Peyer's patch (tissue), 4 donors: Measurements from ENCODE around the gene KRT85. TPM values are rescaled to one million over a fixed set of nuclear protein-coding genes. Genes with fewer than 3 reads are reported as not detected.
"Not testable (repeated sequence)": the region's sequence is repeated elsewhere in the genome, so short reads cannot be mapped to it uniquely, and the experiment has no call there.

Experiments used
- DNase-seq, 3 donors: peaks; one replicate each; pipeline ENCODE4 v3.0.0-alpha.2; 2017 to 2019
- H3K27ac ChIP-seq, 4 donors: fragments of 200-600 bp; sonication (generic); one replicate each; pipeline ENCODE4 v1.5.1; 2016 to 2019
- H3K27me3 ChIP-seq, 2 donors: fragments of 200-600 bp; sonication (generic); one replicate each; pipeline ENCODE4 v1.5.1; 2019
- H3K36me3 ChIP-seq, 3 donors: fragments of 200-600 bp; sonication (generic); one replicate each; pipeline ENCODE4 v1.5.1; 2016 to 2019
- H3K4me1 ChIP-seq, 4 donors: fragments of 200-600 bp; sonication (generic); one replicate each; pipeline ENCODE4 v1.5.1; 2016 to 2019
- H3K4me3 ChIP-seq, 4 donors: fragments of 200-600 bp; sonication (generic); 1 replicate in 3 of 4; 2 replicates in 1 of 4; pipeline ENCODE4 v1.5.1; 2016 to 2019; ENCODE audit warnings: mild to moderate bottlenecking in 1 of 4
- H3K9me3 ChIP-seq, 4 donors: fragments of 200-600 bp; sonication (generic); one replicate each; pipeline ENCODE4 v1.5.1; 2016 to 2019; ENCODE audit warnings: mild to moderate bottlenecking in 1 of 4
- POLR2A ChIP-seq, 2 donors: fragments of 450-650 bp; IDR thresholded peaks; one replicate each; pipeline ENCODE4 v1.5.1; 2017; ENCODE audit warnings: antibody characterized with exemption in 2 of 2, mild to moderate bottlenecking in 2 of 2, moderate library complexity in 2 of 2
- total RNA-seq, 4 donors: library from RNA; depleted of rRNA; stranded (reverse); fragments of >200 nt; gene quantifications; one replicate each; pipeline ENCODE4 v1.1.0, GENCODE V29; 2016
- TF ChIP-seq, protein P1 (sequence below), 6 experiments: fragments of 450-650 bp in 4 of 6; fragments of 200-600 bp in 2 of 6; sonication (generic) in 1 of 6; IDR thresholded peaks; one replicate each; pipeline ENCODE4 v1.5.1; 2017 to 2019; ENCODE audit warnings: antibody characterized with exemption in 6 of 6, mild to moderate bottlenecking in 3 of 6, moderate library complexity in 1 of 6

KRT85 gene
- total RNA-seq, 4 donors from 2014 or later: not detected

DNA sequence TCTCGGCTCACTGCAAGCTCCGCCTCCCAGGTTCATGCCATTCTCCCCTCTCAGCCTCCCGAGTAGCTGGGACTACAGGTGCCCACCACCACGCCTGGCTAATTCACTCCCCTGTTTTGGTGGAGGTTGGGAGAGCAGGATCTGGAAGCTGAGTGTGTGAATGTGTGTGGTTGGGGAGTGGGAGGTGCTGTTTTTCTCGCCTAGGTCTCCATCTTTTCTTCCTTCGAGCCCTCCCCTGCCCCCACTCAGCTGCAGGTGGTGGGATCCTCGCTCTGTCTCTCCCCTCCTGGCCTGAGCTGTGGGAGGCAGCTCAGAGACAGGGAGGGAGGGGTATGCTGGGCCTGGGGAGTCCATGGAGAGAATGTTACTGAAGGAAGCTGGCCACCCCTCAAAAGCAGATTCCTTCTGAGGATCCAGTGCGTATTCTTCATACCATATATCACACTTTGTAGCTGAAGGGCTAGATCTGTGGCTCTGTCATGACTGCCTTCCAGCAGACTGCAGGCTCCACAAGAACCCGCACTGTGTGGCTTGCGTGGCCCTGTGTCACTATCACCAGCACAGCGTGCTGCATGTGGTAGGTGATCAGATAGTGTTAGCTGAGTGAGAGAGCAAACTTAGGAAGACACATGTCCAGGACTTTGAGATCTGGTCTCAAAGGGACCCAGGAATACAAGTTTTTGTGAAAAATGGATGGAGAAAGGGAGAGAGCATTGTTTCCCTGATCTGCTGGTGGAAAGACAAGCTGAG, 48.9 kb downstream of the KRT85 start:
- Histone ChIP-seq H3K36me3 (no peaks in the 10 kb centered on the region), H3K27ac (no peak overlapping the region), H3K4me3 (no peak overlapping the region), H3K27me3 (no peaks in the 10 kb centered on the region), H3K4me1 (no peaks in the 10 kb centered on the region), H3K9me3 (no peaks in the 10 kb centered on the region)
- DNase-seq: peak in 2 of 3 donors; percentile 13 to 25
- TF ChIP-seq, protein P1, sequence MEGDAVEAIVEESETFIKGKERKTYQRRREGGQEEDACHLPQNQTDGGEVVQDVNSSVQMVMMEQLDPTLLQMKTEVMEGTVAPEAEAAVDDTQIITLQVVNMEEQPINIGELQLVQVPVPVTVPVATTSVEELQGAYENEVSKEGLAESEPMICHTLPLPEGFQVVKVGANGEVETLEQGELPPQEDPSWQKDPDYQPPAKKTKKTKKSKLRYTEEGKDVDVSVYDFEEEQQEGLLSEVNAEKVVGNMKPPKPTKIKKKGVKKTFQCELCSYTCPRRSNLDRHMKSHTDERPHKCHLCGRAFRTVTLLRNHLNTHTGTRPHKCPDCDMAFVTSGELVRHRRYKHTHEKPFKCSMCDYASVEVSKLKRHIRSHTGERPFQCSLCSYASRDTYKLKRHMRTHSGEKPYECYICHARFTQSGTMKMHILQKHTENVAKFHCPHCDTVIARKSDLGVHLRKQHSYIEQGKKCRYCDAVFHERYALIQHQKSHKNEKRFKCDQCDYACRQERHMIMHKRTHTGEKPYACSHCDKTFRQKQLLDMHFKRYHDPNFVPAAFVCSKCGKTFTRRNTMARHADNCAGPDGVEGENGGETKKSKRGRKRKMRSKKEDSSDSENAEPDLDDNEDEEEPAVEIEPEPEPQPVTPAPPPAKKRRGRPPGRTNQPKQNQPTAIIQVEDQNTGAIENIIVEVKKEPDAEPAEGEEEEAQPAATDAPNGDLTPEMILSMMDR (IDR thresholded peaks at IDR 0.05): no peak
- no peak for TF ChIP-seq POLR2A (IDR thresholded peaks at IDR 0.05)

DNA sequence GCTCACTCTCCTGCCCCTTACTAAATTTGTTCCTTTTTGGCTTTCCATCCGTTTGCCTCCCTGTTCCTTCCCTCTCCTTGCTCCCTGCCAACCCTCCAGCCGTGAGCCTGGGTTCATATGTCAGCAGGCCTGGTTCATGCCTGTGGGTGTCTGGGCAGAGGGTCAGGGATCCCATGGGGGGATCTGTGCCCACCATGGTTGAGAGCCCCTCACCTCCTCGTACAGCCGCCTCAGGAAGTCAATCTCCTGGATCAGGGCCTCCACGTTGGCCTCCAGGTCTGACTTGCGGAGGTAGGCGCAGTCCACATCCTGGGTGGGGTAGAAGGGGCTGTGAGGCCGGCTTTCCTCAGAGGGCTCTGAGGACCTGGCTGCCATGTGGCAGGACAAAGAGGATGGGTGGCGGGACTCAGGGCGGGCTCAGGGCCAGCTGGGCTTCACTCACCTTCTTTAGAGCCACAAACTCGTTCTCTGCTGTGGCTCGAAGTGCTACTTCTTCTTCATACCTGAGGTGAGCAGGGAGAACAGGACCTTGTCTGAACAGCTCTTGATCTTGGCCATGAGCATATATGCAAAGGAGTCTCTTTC, 49.7 kb downstream of the KRT85 start:
- H3K27me3 ChIP-seq: no peaks in the 10 kb centered on the region
- H3K4me3 ChIP-seq: no peak overlapping the region
- H3K36me3 ChIP-seq: no peaks in the 10 kb centered on the region
- no peak overlapping the region for H3K27ac ChIP-seq
- no peaks in the 10 kb centered on the region for H3K4me1 ChIP-seq
- TF ChIP-seq, protein P1 (IDR thresholded peaks at IDR 0.05): no peak
- TF ChIP-seq POLR2A (IDR thresholded peaks at IDR 0.05): no peak
- DNase-seq: no peak
- no peaks in the 10 kb centered on the region for H3K9me3 ChIP-seq

DNA sequence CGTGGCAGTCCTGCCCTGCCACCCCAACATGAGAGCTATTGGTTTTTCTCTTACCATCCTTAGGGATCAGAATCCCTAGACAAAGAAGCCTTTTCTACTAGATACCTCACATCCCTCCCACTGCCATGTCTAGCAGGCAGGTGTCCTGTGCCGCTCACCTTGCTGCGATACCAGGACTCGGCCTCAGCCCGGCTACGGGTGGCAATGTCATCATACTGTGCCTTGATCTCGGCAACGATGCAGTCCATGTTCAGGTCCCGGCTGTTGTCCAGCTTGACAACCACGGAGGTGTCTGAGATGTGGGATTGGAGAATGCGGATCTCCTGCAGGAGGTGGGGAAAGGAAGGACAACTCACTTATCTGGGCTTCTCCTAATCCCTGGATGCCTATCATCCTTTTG, 50.6 kb downstream of the KRT85 start:
- no peaks in the 10 kb centered on the region for H3K4me1 ChIP-seq
- no peak for TF ChIP-seq POLR2A (IDR thresholded peaks at IDR 0.05)
- TF ChIP-seq, protein P1 (IDR thresholded peaks at IDR 0.05): no peak
- no peaks in the 10 kb centered on the region for H3K9me3 ChIP-seq
- H3K27ac ChIP-seq: no peak overlapping the region
- no peaks in the 10 kb centered on the region for H3K36me3 ChIP-seq
- no peak overlapping the region for H3K4me3 ChIP-seq
- H3K27me3 ChIP-seq: no peaks in the 10 kb centered on the region
- no peak for DNase-seq

DNA sequence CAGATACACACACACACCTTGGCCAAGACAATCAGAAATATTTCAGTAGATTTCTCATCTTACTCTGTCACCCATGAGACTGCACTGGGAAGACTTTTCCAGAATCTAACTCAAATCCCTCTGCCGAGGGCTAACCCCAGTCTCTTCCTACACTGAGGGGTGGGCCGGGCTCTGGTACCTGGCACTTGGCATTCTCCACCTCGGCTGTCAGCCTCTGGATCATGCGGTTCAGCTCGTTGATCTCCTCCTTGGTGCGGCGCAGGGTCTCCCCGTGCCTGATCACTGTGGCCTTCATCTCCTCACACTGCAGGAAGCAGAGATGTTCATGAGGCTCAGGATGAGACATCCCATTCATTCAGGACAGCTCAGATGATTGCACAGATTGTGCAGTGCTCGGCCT, 51.0 kb downstream of the KRT85 start:
- H3K4me1 ChIP-seq: no peaks in the 10 kb centered on the region
- H3K27me3 ChIP-seq: no peaks in the 10 kb centered on the region
- no peak for TF ChIP-seq POLR2A (IDR thresholded peaks at IDR 0.05)
- TF ChIP-seq, protein P1 (IDR thresholded peaks at IDR 0.05): no peak

DNA sequence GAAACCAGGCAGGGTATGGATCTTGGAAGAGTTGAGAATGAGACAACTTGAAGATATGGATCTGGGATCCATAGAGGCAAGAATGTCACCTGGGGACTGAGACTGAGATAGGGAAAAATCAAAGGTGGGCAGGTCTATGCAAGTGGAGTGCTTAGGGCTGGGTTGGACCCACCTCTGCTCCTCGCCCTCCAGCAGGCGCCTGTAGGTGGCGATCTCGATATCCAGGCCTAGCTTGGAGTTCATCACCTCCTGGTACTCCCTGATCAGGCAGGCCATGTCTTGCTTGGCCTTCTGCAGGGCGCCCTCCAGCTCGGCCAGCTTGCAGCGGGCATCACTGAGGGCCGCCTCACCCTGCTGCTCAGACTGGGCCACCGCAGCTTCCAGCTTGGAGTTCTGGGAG, 51.6 kb downstream of the KRT85 start:
- DNase-seq: not testable (repeated sequence)

More for the DNA sequence above, 51.0 kb downstream of the KRT85 start:
- no peak for DNase-seq
- Histone ChIP-seq H3K36me3 (no peaks in the 10 kb centered on the region), H3K27ac (no peak overlapping the region), H3K4me3 (no peak overlapping the region), H3K9me3 (no peaks in the 10 kb centered on the region)

More for the DNA sequence above, 51.6 kb downstream of the KRT85 start:
- not testable (repeated sequence) for H3K4me3 ChIP-seq, H3K9me3 ChIP-seq, H3K27me3 ChIP-seq, H3K4me1 ChIP-seq, H3K36me3 ChIP-seq, H3K27ac ChIP-seq
- TF ChIP-seq, protein P1 (IDR thresholded peaks at IDR 0.05): peak in 3 of 6 experiments; percentile 21 to 29 (median 23)
